Immature natural killer cell (primary cell): ENCODE measurements around the gene NAA38. TPM values are rescaled to one million over a fixed set of nuclear protein-coding genes. Genes with fewer than 3 reads are reported as not detected.

Experiments used
- DNase-seq, 3 donors: peaks; one replicate each; pipeline ENCODE4 v3.0.0; 2022; ENCODE audit warnings: mixed read lengths in 1 of 3
- H3K27ac Mint-ChIP-seq, 6 donors: one replicate each; pipeline ENCODE4 v1.8.0; 2020; ENCODE audit warnings: mixed read lengths in 6 of 6, mild to moderate bottlenecking in 5 of 6, inconsistent platforms in 4 of 6, moderate library complexity in 3 of 6
- H3K27me3 Mint-ChIP-seq, 3 donors: one replicate each; pipeline ENCODE4 v1.8.0; 2020 to 2021; ENCODE audit warnings: low read depth in 3 of 3, mild to moderate bottlenecking in 3 of 3, mixed read lengths in 3 of 3, moderate library complexity in 3 of 3, inconsistent platforms in 1 of 3
- H3K36me3 Mint-ChIP-seq, 3 donors: one replicate each; pipeline ENCODE4 v1.8.0; 2020; ENCODE audit warnings: mixed read lengths in 3 of 3, inconsistent platforms in 2 of 3, mild to moderate bottlenecking in 2 of 3
- H3K4me1 Mint-ChIP-seq, 2 donors: one replicate each; pipeline ENCODE4 v1.8.0; 2020; ENCODE audit warnings: inconsistent platforms in 2 of 2, mild to moderate bottlenecking in 2 of 2, mixed read lengths in 2 of 2, moderate library complexity in 1 of 2
- H3K4me3 Mint-ChIP-seq, 5 donors: one replicate each; pipeline ENCODE4 v1.8.0; 2020; ENCODE audit warnings: mild to moderate bottlenecking in 5 of 5, mixed read lengths in 5 of 5, inconsistent platforms in 3 of 5, moderate library complexity in 3 of 5
- H3K9me3 Mint-ChIP-seq, 6 donors: one replicate each; pipeline ENCODE4 v1.8.0; 2020; ENCODE audit warnings: mild to moderate bottlenecking in 6 of 6, mixed read lengths in 6 of 6, inconsistent platforms in 4 of 6, moderate library complexity in 3 of 6
- polyA plus RNA-seq, 3 donors: library from polyadenylated mRNA; unstranded; fragments of 300-500 nt; fragmentation: Illumina TruSeq; gene quantifications; one replicate each; pipeline ENCODE4 v1.2.3, GENCODE V29; 2021

NAA38 gene
- polyA plus RNA-seq, 3 donors from 2014 or later: 131 to 346 (median 177) TPM

DNA sequence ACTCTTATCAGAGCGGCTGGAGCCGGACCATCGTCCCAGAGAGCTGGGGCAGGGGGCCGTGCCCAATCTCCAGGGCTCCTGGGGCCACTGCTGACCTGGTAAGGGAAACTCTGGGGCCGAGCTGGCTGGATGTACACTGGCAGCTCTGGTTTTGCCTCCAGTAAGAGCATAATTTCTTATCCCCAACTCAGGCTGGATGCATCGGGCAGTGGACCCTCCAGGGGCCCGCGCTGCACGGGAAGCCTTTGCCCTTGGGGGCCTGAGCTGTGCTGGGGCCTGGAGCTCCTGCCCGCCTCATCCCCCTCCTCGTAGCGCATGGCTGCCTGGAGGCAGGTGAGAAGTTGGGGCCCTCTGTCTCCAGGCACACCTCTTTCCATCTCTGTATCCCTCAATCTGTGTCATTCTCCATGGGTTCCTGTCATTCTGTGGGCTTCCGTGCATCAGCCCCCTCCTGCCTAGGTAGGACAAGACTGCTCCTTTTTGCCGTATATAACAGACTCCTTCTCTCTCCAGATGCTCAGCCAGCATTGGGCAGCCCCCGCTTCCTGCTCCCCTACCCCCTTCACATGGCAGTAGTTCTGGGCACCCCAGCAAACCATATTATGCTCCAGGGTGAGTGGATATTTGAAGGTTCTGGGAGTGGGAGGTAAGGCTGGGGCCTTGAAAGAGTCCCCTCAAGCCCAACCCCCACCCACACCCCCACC, 11.8 kb downstream of the NAA38 start:
- DNase-seq: no peak

DNA sequence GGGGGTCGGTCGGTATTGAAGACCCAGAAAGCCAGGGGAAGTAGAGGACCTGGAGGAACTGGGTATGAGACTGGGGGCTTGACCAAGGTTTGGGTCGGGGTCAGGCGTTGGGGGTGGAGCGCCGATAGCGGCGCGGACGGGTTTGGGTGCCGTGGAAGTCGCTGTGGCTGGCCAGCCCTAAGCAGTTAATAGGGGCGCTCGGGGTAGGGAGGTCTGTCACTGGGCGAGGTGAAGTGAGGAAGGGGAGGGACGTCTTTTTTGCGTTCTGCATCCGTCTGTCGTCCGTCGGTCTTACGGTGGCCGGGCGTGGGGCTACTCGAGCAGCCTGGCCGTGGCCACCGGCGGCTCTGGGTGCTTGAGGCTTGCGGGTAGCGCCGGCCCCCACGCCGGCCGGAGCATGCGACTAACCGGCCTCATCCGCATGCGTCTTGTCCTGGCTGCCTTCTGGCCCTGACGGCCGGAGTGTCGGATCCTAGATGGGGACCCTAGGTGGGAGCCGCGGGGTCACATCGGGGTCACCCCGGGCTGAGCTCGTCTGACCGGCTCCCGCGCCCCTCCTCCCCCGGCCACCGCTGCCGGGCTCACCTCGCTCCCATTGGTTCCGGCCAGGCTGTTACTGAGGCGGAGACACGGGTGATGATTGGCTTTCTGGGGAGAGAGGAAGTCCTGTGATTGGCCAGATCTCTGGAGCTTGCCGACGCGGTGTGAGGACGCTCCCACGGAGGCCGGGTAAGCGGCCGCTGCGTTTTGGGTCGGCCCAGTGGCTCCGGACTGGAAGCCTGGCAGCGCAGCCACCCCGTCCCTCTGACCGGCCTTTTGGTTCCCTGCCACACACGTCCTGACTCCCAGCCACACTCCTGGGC, 12.8 kb downstream of the NAA38 start:
- Mint-ChIP-seq H3K9me3 (no peaks in the 10 kb centered on the region), H3K27ac (peak overlapping the region; percentile 97 to 100 (median 100)), H3K36me3 (no peaks in the 10 kb centered on the region), H3K4me1 (peaks cover 44 to 45% of the 10 kb centered on the region in 2 donors), H3K4me3 (peak overlapping the region; percentile 98 to 100 (median 99)), H3K27me3 (peaks cover 36 to 50% (median 39%) of the 10 kb centered on the region in 3 donors)
- peak; percentile 91 to 93 (median 91) for DNase-seq

More for the DNA sequence above, 11.8 kb downstream of the NAA38 start:
- Mint-ChIP-seq H3K9me3 (no peaks in the 10 kb centered on the region), H3K4me1 (peaks cover 37 to 41% of the 10 kb centered on the region in 2 donors), H3K27me3 (peaks cover 36 to 51% (median 41%) of the 10 kb centered on the region in 3 donors), H3K4me3 (peak overlapping the region; percentile 98 to 100 (median 99)), H3K27ac (peak overlapping the region; percentile 97 to 100 (median 100)), H3K36me3 (no peaks in the 10 kb centered on the region)

- Mint-ChIP-seq H3K9me3 (no peaks in the 10 kb centered on the region), H3K4me1 (peaks cover 51 to 52% of the 10 kb centered on the region in 2 donors), H3K4me3 (peak overlapping the region; percentile 98 to 100 (median 99)), H3K36me3 (no peaks in the 10 kb centered on the region), H3K27ac (peak overlapping the region; percentile 97 to 100 (median 100)), H3K27me3 (peaks cover 36 to 50% (median 39%) of the 10 kb centered on the region in 3 donors)
- DNase-seq: peak; percentile 93 to 95 (median 93)
These were observed 13.6 kb downstream of the NAA38 start for GRCh38 chr17:7843536-7844291.

DNA sequence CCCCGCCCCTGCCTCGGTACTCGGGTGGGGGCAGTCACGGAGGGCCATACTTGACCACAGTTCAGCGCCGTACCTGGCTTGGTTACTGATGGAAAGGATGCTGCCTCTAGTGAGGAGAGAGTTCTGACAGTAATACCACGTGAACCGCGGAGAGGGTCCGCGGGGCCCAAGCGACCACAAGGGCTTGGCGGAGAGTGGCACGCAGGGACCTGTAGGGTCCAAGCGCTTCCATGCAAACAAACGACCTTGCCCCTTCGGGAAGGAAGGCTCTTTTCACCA, 14.2 kb downstream of the NAA38 start:
- Mint-ChIP-seq H3K36me3 (no peaks in the 10 kb centered on the region), H3K4me1 (peaks cover 54 to 56% of the 10 kb centered on the region in 2 donors), H3K27me3 (peaks cover 36 to 50% (median 39%) of the 10 kb centered on the region in 3 donors), H3K4me3 (peak overlapping the region; percentile 98 to 100 (median 99)), H3K9me3 (no peaks in the 10 kb centered on the region), H3K27ac (peak overlapping the region; percentile 97 to 100 (median 100))
- no peak for DNase-seq

GRCh38 chr17:7842380-7843256, 14.7 kb downstream of the NAA38 start:
- Mint-ChIP-seq H3K36me3 (no peaks in the 10 kb centered on the region), H3K9me3 (no peaks in the 10 kb centered on the region), H3K27ac (peak overlapping the region; percentile 97 to 100 (median 100)), H3K4me3 (peak overlapping the region; percentile 98 to 100 (median 99)), H3K4me1 (peaks cover 57 to 59% of the 10 kb centered on the region in 2 donors), H3K27me3 (peaks cover 36 to 53% (median 39%) of the 10 kb centered on the region in 3 donors)
- peak; percentile 94 to 96 (median 94) for DNase-seq

DNA sequence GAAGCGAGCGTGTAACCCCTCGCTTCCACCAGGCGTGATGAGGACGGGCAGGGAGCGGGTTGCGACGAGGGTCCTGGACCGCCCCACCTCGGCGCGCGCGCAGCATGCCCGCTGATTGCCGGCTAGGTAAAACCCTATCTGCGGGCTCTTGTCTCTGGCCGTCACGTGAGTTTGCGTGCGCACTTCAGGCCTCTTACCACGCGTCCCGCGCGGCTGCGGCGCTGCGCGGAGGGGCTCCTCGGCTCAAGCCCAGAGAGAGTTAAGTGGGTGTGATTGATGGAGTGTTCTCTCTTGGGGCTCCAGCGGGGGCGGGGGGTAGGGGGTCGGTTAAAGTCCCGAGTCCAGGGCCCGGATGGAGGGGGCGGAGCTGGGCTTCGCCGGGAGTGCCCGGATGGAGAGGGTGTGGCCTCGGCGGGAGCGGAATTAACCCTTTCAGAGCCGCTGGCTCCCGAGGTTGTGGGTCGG, 15.4 kb downstream of the NAA38 start:
- H3K4me1 Mint-ChIP-seq: peaks cover 63 to 66% of the 10 kb centered on the region in 2 donors
- H3K36me3 Mint-ChIP-seq: no peaks in the 10 kb centered on the region
- peak overlapping the region; percentile 98 to 100 (median 99) for H3K4me3 Mint-ChIP-seq
- DNase-seq: peak; percentile 85
- no peaks in the 10 kb centered on the region for H3K9me3 Mint-ChIP-seq
- peak overlapping the region; percentile 97 to 100 (median 100) for H3K27ac Mint-ChIP-seq
- H3K27me3 Mint-ChIP-seq: peaks cover 36 to 58% (median 39%) of the 10 kb centered on the region in 3 donors

DNA sequence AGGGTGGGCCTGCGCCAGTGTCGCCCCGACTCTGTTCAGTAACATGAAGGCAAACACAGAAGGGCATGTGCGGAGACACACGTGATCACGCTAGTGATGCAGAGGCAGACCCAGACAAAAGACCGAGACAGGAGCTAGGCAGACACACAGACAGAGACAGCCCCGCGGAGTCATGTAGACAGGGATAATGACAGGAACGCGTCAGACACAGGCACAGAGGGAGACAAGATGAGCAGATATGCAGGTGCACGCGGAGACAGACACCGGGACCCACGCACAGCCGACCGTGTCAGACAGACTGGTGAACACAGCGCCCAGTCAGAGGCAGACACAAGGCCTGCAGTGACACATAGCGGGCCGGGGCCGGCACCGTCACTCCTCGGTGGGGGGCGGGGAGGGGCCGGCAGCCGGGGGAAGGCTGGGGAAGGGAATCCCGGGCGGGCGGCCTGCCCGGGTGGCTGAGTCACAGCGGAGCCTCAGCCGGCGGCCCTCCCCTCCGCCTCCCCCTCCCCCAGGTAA, 15.9 kb downstream of the NAA38 start:
- H3K4me1 Mint-ChIP-seq: peaks cover 67 to 70% of the 10 kb centered on the region in 2 donors
- H3K36me3 Mint-ChIP-seq: no peaks in the 10 kb centered on the region
- H3K27me3 Mint-ChIP-seq: peaks cover 38 to 63% (median 39%) of the 10 kb centered on the region in 3 donors
- peak; percentile 84 to 88 (median 86) for DNase-seq
- peak overlapping the region; percentile 98 to 100 (median 99) for H3K4me3 Mint-ChIP-seq
- H3K27ac Mint-ChIP-seq: peak overlapping the region; percentile 92 to 100 (median 100)
- no peaks in the 10 kb centered on the region for H3K9me3 Mint-ChIP-seq

GRCh38 chr17:7840875-7841274, 16.5 kb downstream of the NAA38 start:
- H3K4me3 Mint-ChIP-seq: peak overlapping the region; percentile 85 to 100 (median 99)
- H3K36me3 Mint-ChIP-seq: no peaks in the 10 kb centered on the region
- peak overlapping the region; percentile 92 to 100 (median 98) for H3K27ac Mint-ChIP-seq
- peaks cover 39 to 67% (median 42%) of the 10 kb centered on the region in 3 donors for H3K27me3 Mint-ChIP-seq
- no peak for DNase-seq
- peaks cover 70 to 76% of the 10 kb centered on the region in 2 donors for H3K4me1 Mint-ChIP-seq
- H3K9me3 Mint-ChIP-seq: no peaks in the 10 kb centered on the region

GRCh38 chr17:7840441-7840840, 16.9 kb downstream of the NAA38 start:
- Mint-ChIP-seq H3K4me1 (peaks cover 67 to 72% of the 10 kb centered on the region in 2 donors), H3K36me3 (no peaks in the 10 kb centered on the region), H3K27me3 (peaks cover 39 to 69% (median 42%) of the 10 kb centered on the region in 3 donors), H3K4me3 (peak overlapping the region; percentile 58 to 100 (median 99)), H3K9me3 (no peaks in the 10 kb centered on the region), H3K27ac (peak overlapping the region; percentile 92 to 100 (median 98))
- DNase-seq: no peak

GRCh38 chr17:7839876-7840261, 17.5 kb downstream of the NAA38 start:
- Mint-ChIP-seq H3K27me3 (peaks cover 43 to 71% (median 46%) of the 10 kb centered on the region in 3 donors), H3K4me3 (peak overlapping the region in 1 of 5 donors; percentile 15), H3K9me3 (no peaks in the 10 kb centered on the region), H3K36me3 (no peaks in the 10 kb centered on the region), H3K27ac (peak overlapping the region in 5 of 6 donors; percentile 97 to 100 (median 98)), H3K4me1 (peaks cover 65 to 72% of the 10 kb centered on the region in 2 donors)
- no peak for DNase-seq

GRCh38 chr17:7839190-7839875, 18.0 kb downstream of the NAA38 start:
- peak overlapping the region; percentile 0 to 100 (median 80) for H3K27ac Mint-ChIP-seq

More at GRCh38 chr17:7839190-7839875, 18.0 kb downstream of the NAA38 start:
- DNase-seq: no peak
- Mint-ChIP-seq H3K27me3 (peaks cover 40 to 71% (median 43%) of the 10 kb centered on the region in 3 donors), H3K4me1 (peaks cover 66 to 72% of the 10 kb centered on the region in 2 donors), H3K36me3 (no peaks in the 10 kb centered on the region), H3K9me3 (no peaks in the 10 kb centered on the region), H3K4me3 (no peak overlapping the region)
